ENCODE data around the gene LPAR5. TPM values are rescaled to one million over a fixed set of nuclear protein-coding genes. Genes with fewer than 3 reads are reported as not detected.

LPAR5 gene
- total RNA-seq, 1 donor from 2014 or later: 15.0 TPM

Other genes with a start within 250 kb of the LPAR5 start
- 3.8 TPM for gene CD27, start 191.0 kb downstream of the LPAR5 start, total RNA-seq
- gene TAPBPL, start 183.9 kb downstream of the LPAR5 start, total RNA-seq: 53.1 TPM
- 12.3 TPM for gene VAMP1, start 165.3 kb downstream of the LPAR5 start, total RNA-seq
- gene MRPL51, start 142.7 kb downstream of the LPAR5 start, total RNA-seq: 134 TPM
- gene NCAPD2, start 141.9 kb downstream of the LPAR5 start, total RNA-seq: 36.6 TPM
- 2,392 TPM for gene GAPDH, start 101.4 kb downstream of the LPAR5 start, total RNA-seq
- gene IFFO1, start 79.9 kb downstream of the LPAR5 start, total RNA-seq: 14.2 TPM
- 19.2 TPM for gene NOP2, start 67.7 kb downstream of the LPAR5 start, total RNA-seq
- gene CHD4, start 28.6 kb downstream of the LPAR5 start, total RNA-seq: 220 TPM
- gene ACRBP, start 11.5 kb upstream of the LPAR5 start, total RNA-seq: 9.8 TPM
- gene ING4, start 27.2 kb upstream of the LPAR5 start, total RNA-seq: 58.0 TPM
- 60.6 TPM for gene ZNF384, start 53.4 kb upstream of the LPAR5 start, total RNA-seq
- gene PIANP, start 64.9 kb upstream of the LPAR5 start, total RNA-seq: 5.0 TPM
- gene COPS7A, start 88.1 kb upstream of the LPAR5 start, total RNA-seq: 61.4 TPM
- 175 TPM for gene MLF2, start 117.2 kb upstream of the LPAR5 start, total RNA-seq
- gene PTMS, start 130.4 kb upstream of the LPAR5 start, total RNA-seq: 293 TPM
- 1.4 TPM for gene LAG3, start 136.6 kb upstream of the LPAR5 start, total RNA-seq
- 32.1 TPM for gene CD4, start 153.6 kb upstream of the LPAR5 start, total RNA-seq
- 12.3 TPM for gene GPR162, start 185.9 kb upstream of the LPAR5 start, total RNA-seq
- gene P3H3, start 192.4 kb upstream of the LPAR5 start, total RNA-seq: 28.1 TPM
- gene GNB3, start 205.0 kb upstream of the LPAR5 start, total RNA-seq: 3.3 TPM
- gene CDCA3, start 215.3 kb upstream of the LPAR5 start, total RNA-seq: 2.2 TPM
- 98.4 TPM for gene USP5, start 216.2 kb upstream of the LPAR5 start, total RNA-seq
- gene TPI1, start 231.6 kb upstream of the LPAR5 start, total RNA-seq: 610 TPM
- 33.7 TPM for gene SPSB2, start 237.3 kb upstream of the LPAR5 start, total RNA-seq

Data from mucosa of gallbladder (tissue), 1 donor.